Loucy (cell line): ENCODE results near the gene GRM7.

ENCODE experiments used
- CTCF ChIP-seq: fragments of 200-600 bp; sonication (generic); conservative IDR thresholded peaks from 2 replicates; pipeline ENCODE4 v1.5.1; 2014; ENCODE audit warnings: mild to moderate bottlenecking, antibody characterized with exemption, low read length
- EZH2phosphoT487 ChIP-seq: fragments of 200-600 bp; IDR thresholded peaks from 2 replicates; pipeline ENCODE4 v1.6.1; 2018; ENCODE audit warnings: antibody characterized with exemption, mild to moderate bottlenecking, moderate library complexity, borderline replicate concordance

DNA sequence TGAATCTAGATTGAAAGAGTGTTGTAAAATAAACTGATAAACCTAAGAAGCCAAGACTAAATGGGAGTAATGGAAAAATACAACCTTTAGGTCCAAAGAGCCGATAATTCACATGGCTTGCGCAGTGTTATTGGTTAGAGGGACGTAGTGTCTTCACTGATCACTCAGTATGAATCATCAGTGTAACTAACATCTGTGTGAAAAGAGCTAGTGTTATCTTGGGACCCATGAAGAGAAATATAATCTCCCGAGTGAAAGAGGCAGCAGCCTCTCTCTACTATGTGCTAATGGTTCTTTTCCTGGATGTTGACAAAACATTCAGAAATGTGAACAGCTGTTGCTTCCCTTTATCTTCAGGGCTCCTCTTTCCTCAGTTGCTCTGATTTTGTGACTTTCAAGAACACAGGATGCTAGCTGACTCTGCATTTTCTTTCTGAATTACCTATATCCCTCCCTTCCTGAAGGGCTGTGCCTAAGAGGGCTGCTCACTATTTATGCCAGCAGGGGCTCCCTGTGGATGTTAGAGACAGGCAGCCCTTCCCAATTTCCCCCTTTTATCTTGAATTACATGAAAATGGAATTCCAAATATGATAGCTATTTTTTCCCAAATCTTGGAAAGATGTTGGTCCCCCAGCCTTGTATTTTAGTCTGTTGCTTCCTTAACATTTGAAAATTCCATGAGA is 128.8 kb downstream of the GRM7 start:
- no peak for TF ChIP-seq CTCF
- TF ChIP-seq EZH2phosphoT487: no peak
